HepG2 (cell line): ENCODE measurements around the gene CRAMP1. TPM values are rescaled to one million over a fixed set of nuclear protein-coding genes. Genes with fewer than 3 reads are reported as not detected.

Experiments used
- ASH2L ChIP-seq: fragments of 300-600, 200-600 bp; sonication (generic); IDR thresholded peaks from 2 replicates; pipeline ENCODE4 v1.7.0; 2017; ENCODE audit warnings: low read depth, mild to moderate bottlenecking, moderate library complexity, mixed read lengths, low read length; ENCODE audit not compliant: insufficient read length
- ATF2 ChIP-seq: sonication (generic); formaldehyde crosslinking; IDR thresholded peaks from 2 replicates; pipeline ENCODE4 v1.4.0; 2020; ENCODE audit warnings: missing genetic modification reagents
- BCL6 ChIP-seq: IDR thresholded peaks from 2 replicates; pipeline ENCODE4 v1.6.1; 2016; ENCODE audit warnings: missing genetic modification reagents, missing compliant biosample characterization
- CCDC6 ChIP-seq: sonication (generic); formaldehyde crosslinking; IDR thresholded peaks from 2 replicates; pipeline ENCODE4 v1.8.1; 2022; ENCODE audit warnings: mild to moderate bottlenecking, missing genetic modification reagents, moderate library complexity
- CHCHD3 ChIP-seq: sonication (generic); formaldehyde crosslinking; IDR thresholded peaks from 2 replicates; pipeline ENCODE4 v1.8.0; 2022; ENCODE audit warnings: mild to moderate bottlenecking, missing genetic modification reagents, moderate library complexity
- CHD4 ChIP-seq: fragments of 200-600 bp; sonication (generic); IDR thresholded peaks from 2 replicates; pipeline ENCODE4 v1.7.0; 2017; ENCODE audit warnings: mild to moderate bottlenecking, low read length, borderline replicate concordance
- DR1 ChIP-seq: sonication (generic); formaldehyde crosslinking; IDR thresholded peaks from 2 replicates; pipeline ENCODE4 v1.8.0; 2021; ENCODE audit warnings: mild to moderate bottlenecking, missing genetic modification reagents, inconsistent platforms
- FOXK1 ChIP-seq: sonication (generic); formaldehyde crosslinking; IDR thresholded peaks from 2 replicates; pipeline ENCODE4 v1.4.0; 2020; ENCODE audit warnings: low read depth, missing genetic modification reagents, borderline replicate concordance
- HIC2 ChIP-seq: sonication (generic); formaldehyde crosslinking; IDR thresholded peaks from 2 replicates; pipeline ENCODE4 v1.9.0; 2022; ENCODE audit warnings: low read depth, missing genetic modification reagents
- HOXA5 ChIP-seq: sonication (generic); formaldehyde crosslinking; IDR thresholded peaks from 2 replicates; pipeline ENCODE4 v1.4.0; 2020; ENCODE audit warnings: missing genetic modification reagents
- IRF9 ChIP-seq: sonication (generic); formaldehyde crosslinking; IDR thresholded peaks from 2 replicates; pipeline ENCODE4 v1.8.0; 2022; ENCODE audit warnings: missing genetic modification reagents, mild to moderate bottlenecking, borderline replicate concordance
- MTF2 ChIP-seq: sonication (generic); formaldehyde crosslinking; IDR thresholded peaks from 2 replicates; pipeline ENCODE4 v1.5.0; 2020; ENCODE audit warnings: missing genetic modification reagents, borderline replicate concordance
- MXI1 ChIP-seq: IDR thresholded peaks from 3 replicates; pipeline ENCODE4 v1.6.1; 2012; ENCODE audit warnings: low read depth, low read length, inconsistent platforms, borderline replicate concordance
- NR0B2 ChIP-seq: sonication (generic); formaldehyde crosslinking; IDR thresholded peaks from 2 replicates; pipeline ENCODE4 v1.4.0; 2020; ENCODE audit warnings: mild to moderate bottlenecking, missing genetic modification reagents
- NR2C2 ChIP-seq: sonication (generic); formaldehyde crosslinking; IDR thresholded peaks from 2 replicates; pipeline ENCODE4 v1.4.0; 2020; ENCODE audit warnings: missing genetic modification reagents, mild to moderate bottlenecking, moderate library complexity, borderline replicate concordance
- PLRG1 ChIP-seq: fragments of 450-650 bp; conservative IDR thresholded peaks from 2 replicates; pipeline ENCODE4 v1.6.1; 2016
- RBAK ChIP-seq: sonication (generic); formaldehyde crosslinking; IDR thresholded peaks from 2 replicates; pipeline ENCODE4 v1.5.1; 2020; ENCODE audit warnings: mild to moderate bottlenecking, missing genetic modification reagents
- TCF7 ChIP-seq: sonication (generic); IDR thresholded peaks from 2 replicates; pipeline ENCODE4 v1.6.1; 2016; ENCODE audit warnings: antibody characterized with exemption, low read depth
- ZFY ChIP-seq: sonication (generic); formaldehyde crosslinking; IDR thresholded peaks from 2 replicates; pipeline ENCODE4 v1.4.0; 2020; ENCODE audit warnings: missing genetic modification reagents
- ZNF790 ChIP-seq: sonication (generic); formaldehyde crosslinking; IDR thresholded peaks from 2 replicates; pipeline ENCODE4 v1.8.0; 2022; ENCODE audit warnings: missing genetic modification reagents, mild to moderate bottlenecking, borderline replicate concordance
- polyA plus RNA-seq, 8 experiments: library from polyadenylated mRNA; depleted of rRNA in 3 of 8; stranded (reverse) in 7 of 8; unstranded in 1 of 8; fragments of >200 nt; fragmentation: Illumina TruSeq in 4 of 8; extraction: Trizol in 4 of 8; gene quantifications; 2 replicates each; pipeline versions ENCODE4 v1.2.1 to v1.2.3, GENCODE V29; 2011 to 2016; ENCODE audit warnings: low read depth in 4 of 8, missing spikeins in 1 of 8, mixed read lengths in 1 of 8; ENCODE audit not compliant: insufficient read depth in 1 of 8
- total RNA-seq, 5 experiments: library from RNA; depleted of rRNA; stranded (reverse); fragments of >200 nt; fragmentation: Illumina TruSeq; extraction: Trizol; gene quantifications; 2 replicates each; pipeline ENCODE4 v1.2.3, GENCODE V29; 2016; ENCODE audit warnings: low read depth in 1 of 5
- TF ChIP-seq, protein P1 (sequence below): sonication (generic); formaldehyde crosslinking; conservative IDR thresholded peaks from 2 replicates; pipeline ENCODE4 v1.8.1; 2023; ENCODE audit warnings: missing genetic modification reagents
- TF ChIP-seq, protein P2 (sequence below): sonication (generic); IDR thresholded peaks from 2 replicates; pipeline ENCODE4 v1.6.1; 2016; ENCODE audit warnings: low read depth, borderline replicate concordance

The CRAMP1 gene
- total and polyA plus RNA-seq, 2 of the 13 experiments (the other 11 are each of a cell fraction or from before 2014, with no cell fraction given), result 6.8 to 9.7 TPM

DNA sequence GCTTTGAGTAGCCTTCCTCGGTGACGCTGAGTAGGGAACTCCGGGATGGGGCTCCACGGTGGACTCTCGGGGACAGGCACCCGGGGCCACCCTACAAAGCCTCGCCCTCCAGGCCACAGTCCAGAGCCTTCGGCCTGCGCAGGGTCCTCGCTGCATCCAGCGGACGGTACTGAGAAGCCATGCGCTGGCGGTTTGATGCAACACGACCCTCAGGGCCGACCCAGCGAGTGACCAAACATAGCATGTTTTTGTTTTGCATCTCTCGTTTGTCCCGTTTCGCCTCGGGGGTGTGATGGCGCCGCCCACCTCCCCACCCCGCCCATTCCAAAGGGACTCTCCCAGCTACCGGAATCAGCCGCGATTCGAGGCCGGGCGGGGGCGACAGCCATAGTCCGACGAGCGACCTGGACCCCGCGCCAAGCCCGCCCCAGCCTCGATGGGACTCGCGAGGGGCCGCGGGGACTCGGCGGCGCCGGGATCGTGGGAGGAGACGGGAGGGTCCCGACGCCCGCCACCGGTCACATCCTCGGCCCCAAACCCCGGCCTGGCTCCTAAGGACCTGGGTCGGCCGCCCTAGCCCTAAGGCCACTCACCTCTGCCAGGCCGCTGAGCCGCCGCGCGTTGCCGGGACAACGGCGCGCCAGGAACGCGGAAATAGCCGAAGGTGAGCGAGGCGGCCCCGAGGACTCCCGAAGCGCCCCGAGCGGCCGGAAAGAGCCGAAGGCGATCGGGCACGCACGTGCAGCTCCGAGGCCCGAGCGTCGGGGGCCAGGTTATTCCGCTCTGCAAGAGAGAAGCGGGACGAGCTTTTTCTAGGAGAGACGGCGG, 1.9 kb upstream of the CRAMP1 start (continued):
- TF ChIP-seq ATF2 (CRISPR knock-in tag) (no peak), ZFY (CRISPR knock-in tag) (peak; percentile 98), RBAK (0 out of 2 replicates have a peak, but pooled peaks have one; percentile 24), BCL6 (CRISPR knock-in tag) (0 out of 2 replicates have a peak, but pooled peaks have one; percentile 7), FOXK1 (CRISPR knock-in tag) (0 out of 2 replicates have a peak, but pooled peaks have one; percentile 43), HIC2 (no peak), PLRG1 (no peak), HOXA5 (CRISPR knock-in tag) (peak; percentile 82), CHD4 (no peak), ASH2L (peak; percentile 76), NR2C2 (CRISPR knock-in tag) (0 out of 2 replicates have a peak, but pooled peaks have one; percentile 24), MTF2 (CRISPR knock-in tag) (no peak; the same call in 1 of the 2 replicates), DR1 (CRISPR knock-in tag) (peak; percentile 33; the same call in 1 of the 2 replicates), ZNF790 (CRISPR knock-in tag) (no peak), MXI1 (peak; percentile 96; the same call in 2 of the 3 replicates), IRF9 (CRISPR knock-in tag) (0 out of 2 replicates have a peak, but pooled peaks have one; percentile 21), CCDC6 (CRISPR knock-in tag) (no peak), TCF7 (no peak), CHCHD3 (CRISPR knock-in tag) (no peak), NR0B2 (CRISPR knock-in tag) (peak; percentile 64)
- TF ChIP-seq, protein P1, sequence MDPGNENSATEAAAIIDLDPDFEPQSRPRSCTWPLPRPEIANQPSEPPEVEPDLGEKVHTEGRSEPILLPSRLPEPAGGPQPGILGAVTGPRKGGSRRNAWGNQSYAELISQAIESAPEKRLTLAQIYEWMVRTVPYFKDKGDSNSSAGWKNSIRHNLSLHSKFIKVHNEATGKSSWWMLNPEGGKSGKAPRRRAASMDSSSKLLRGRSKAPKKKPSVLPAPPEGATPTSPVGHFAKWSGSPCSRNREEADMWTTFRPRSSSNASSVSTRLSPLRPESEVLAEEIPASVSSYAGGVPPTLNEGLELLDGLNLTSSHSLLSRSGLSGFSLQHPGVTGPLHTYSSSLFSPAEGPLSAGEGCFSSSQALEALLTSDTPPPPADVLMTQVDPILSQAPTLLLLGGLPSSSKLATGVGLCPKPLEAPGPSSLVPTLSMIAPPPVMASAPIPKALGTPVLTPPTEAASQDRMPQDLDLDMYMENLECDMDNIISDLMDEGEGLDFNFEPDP (CRISPR knock-in tag), result 0 out of 2 replicates have a peak, but pooled peaks have one; percentile 93
- TF ChIP-seq, protein P2, sequence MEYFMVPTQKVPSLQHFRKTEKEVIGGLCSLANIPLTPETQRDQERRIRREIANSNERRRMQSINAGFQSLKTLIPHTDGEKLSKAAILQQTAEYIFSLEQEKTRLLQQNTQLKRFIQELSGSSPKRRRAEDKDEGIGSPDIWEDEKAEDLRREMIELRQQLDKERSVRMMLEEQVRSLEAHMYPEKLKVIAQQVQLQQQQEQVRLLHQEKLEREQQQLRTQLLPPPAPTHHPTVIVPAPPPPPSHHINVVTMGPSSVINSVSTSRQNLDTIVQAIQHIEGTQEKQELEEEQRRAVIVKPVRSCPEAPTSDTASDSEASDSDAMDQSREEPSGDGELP, result peak; percentile 36; the same call in 1 of the 2 replicates
